Left kidney (tissue), 2 donors: Measurements from ENCODE around the gene KIF18B. TPM values are rescaled to one million over a fixed set of nuclear protein-coding genes. Genes with fewer than 3 reads are reported as not detected.

Experiments used
- DNase-seq: peaks from one replicate; pipeline ENCODE4 v3.0.0-alpha.2; 2013
- polyA plus RNA-seq: library from polyadenylated mRNA; unstranded; fragments of 120-200 nt; gene quantifications from one replicate; pipeline ENCODE4 v1.2.1, GENCODE V29; 2013; ENCODE audit not compliant: insufficient read length

The KIF18B gene
- polyA plus RNA-seq, 1 donor: 19.7 TPM

- no peak for DNase-seq
Observed at GRCh38 chr17:44918006-44918405, 29.6 kb downstream of the KIF18B start.

- no peak for DNase-seq
Observed at GRCh38 chr17:44917456-44917855, 30.1 kb downstream of the KIF18B start.

- no peak for DNase-seq
Observed at GRCh38 chr17:44916781-44917241, 30.8 kb downstream of the KIF18B start.

GRCh38 chr17:44915862-44916780 is 31.5 kb downstream of the KIF18B start:
- no peak for DNase-seq

- DNase-seq: no peak
Observed at GRCh38 chr17:44915321-44915726, 32.2 kb downstream of the KIF18B start, which contains the start of gene GFAP. Gene GFAP (minus strand): TSS chr17:44915500. CDS start chr17:44915486, 14 bp downstream.

GRCh38 chr17:44914698-44915271 is 32.8 kb downstream of the KIF18B start:
- DNase-seq: no peak

GRCh38 chr17:44914148-44914547 is 33.4 kb downstream of the KIF18B start:
- no peak for DNase-seq

GRCh38 chr17:44913676-44914075 is 33.9 kb downstream of the KIF18B start:
- DNase-seq: no peak

GRCh38 chr17:44912763-44913544 is 34.6 kb downstream of the KIF18B start:
- DNase-seq: no peak

GRCh38 chr17:44911133-44912001 is 36.2 kb downstream of the KIF18B start:
- peak; percentile 41 for DNase-seq

- DNase-seq: no peak
Observed at GRCh38 chr17:44910231-44911106, 37.1 kb downstream of the KIF18B start.

- no peak for DNase-seq
Observed at GRCh38 chr17:44909681-44910144, 37.9 kb downstream of the KIF18B start.

GRCh38 chr17:44908761-44909326 is 38.7 kb downstream of the KIF18B start:
- no peak for DNase-seq

- DNase-seq: no peak
Observed at GRCh38 chr17:44907729-44908470, 39.7 kb downstream of the KIF18B start.

- DNase-seq: no peak
Observed at GRCh38 chr17:44906763-44907728, 40.5 kb downstream of the KIF18B start.

- no peak for DNase-seq
Observed at GRCh38 chr17:44906010-44906646, 41.4 kb downstream of the KIF18B start.
